Thyroid gland (tissue), 4 donors: ENCODE results near the gene PGRMC2. TPM values are rescaled to one million over a fixed set of nuclear protein-coding genes. Genes with fewer than 3 reads are reported as not detected.

Experiments
- DNase-seq, 2 donors: peaks; one replicate each; pipeline ENCODE4 v3.0.0-alpha.2; 2019
- H3K27ac ChIP-seq, 3 donors: fragments of 200-600 bp; sonication (generic); 1 replicate in 2 of 3; 2 replicates in 1 of 3; pipeline ENCODE4 v1.5.1; 2016 to 2019; ENCODE audit warnings: mild to moderate bottlenecking in 1 of 3, moderate library complexity in 1 of 3
- H3K27me3 ChIP-seq: fragments of 200-600 bp; sonication (generic); one replicate; pipeline ENCODE4 v1.5.1; 2019
- H3K36me3 ChIP-seq, 2 donors: fragments of 200-600 bp; sonication (generic); one replicate each; pipeline ENCODE4 v1.5.1; 2016 to 2019
- H3K4me1 ChIP-seq, 2 donors: fragments of 200-600 bp; sonication (generic); one replicate each; pipeline ENCODE4 v1.5.1; 2017 to 2019
- H3K4me3 ChIP-seq, 3 donors: fragments of 200-600 bp; sonication (generic); replicated peaks in 1 of 3; 1 replicate in 2 of 3; 2 replicates in 1 of 3; pipeline ENCODE4 v1.5.1; 2016; ENCODE audit warnings: mild to moderate bottlenecking in 1 of 3
- H3K9me3 ChIP-seq: fragments of 200-600 bp; sonication (generic); one replicate; pipeline ENCODE4 v1.5.1; 2017
- CTCF ChIP-seq, 6 experiments: fragments of 200-600 bp in 3 of 6; fragments of 450-650 bp in 3 of 6; sonication (generic) in 3 of 6; IDR thresholded peaks; one replicate each; pipeline ENCODE4 v1.5.1; 2016 to 2019; ENCODE audit warnings: antibody characterized with exemption in 6 of 6, mild to moderate bottlenecking in 2 of 6, inconsistent platforms in 1 of 6, moderate library complexity in 1 of 6
- POLR2A ChIP-seq, 2 donors: fragments of 450-650 bp; IDR thresholded peaks; one replicate each; pipeline ENCODE4 v1.6.1; 2017; ENCODE audit warnings: antibody characterized with exemption in 2 of 2, mild to moderate bottlenecking in 2 of 2, moderate library complexity in 1 of 2
- WGBS, 2 donors: methylation state at CpG; one replicate each; pipeline ENCODE4 v1.1.5; 2017; 5-methylcytosine and 5-hydroxymethylcytosine counted together
- intact Hi-C: fragments of 100-400 bp; cut with DNase I; formaldehyde crosslinking; loops from one replicate; pipeline ENCODE4 v1.15.1; 2023
- total RNA-seq, 4 donors: library from RNA; depleted of rRNA; stranded (reverse); fragments of >200 nt; gene quantifications; one replicate each; pipeline ENCODE4 v1.2.3, GENCODE V29; 2016

PGRMC2 gene
- total RNA-seq, 4 donors from 2014 or later: 46.5 to 68.9 (median 50.2) TPM

GRCh38 chr4:128234836-128235235, 52.8 kb downstream of the PGRMC2 start:
- TF ChIP-seq POLR2A (IDR thresholded peaks at IDR 0.05): no peak
- TF ChIP-seq CTCF (IDR thresholded peaks at IDR 0.05): no peak
- Histone ChIP-seq H3K27me3 (no peaks in the 10 kb centered on the region), H3K4me1 (no peaks in the 10 kb centered on the region), H3K27ac (no peak overlapping the region), H3K9me3 (no peaks in the 10 kb centered on the region), H3K36me3 (no peaks in the 10 kb centered on the region), H3K4me3 (no peak overlapping the region)
- DNase-seq: no peak
- intact Hi-C loops: no loop called here
- WGBS, 2 donors: 93 to 95% methylated on average over 3 of the region's 3 CpGs

DNA sequence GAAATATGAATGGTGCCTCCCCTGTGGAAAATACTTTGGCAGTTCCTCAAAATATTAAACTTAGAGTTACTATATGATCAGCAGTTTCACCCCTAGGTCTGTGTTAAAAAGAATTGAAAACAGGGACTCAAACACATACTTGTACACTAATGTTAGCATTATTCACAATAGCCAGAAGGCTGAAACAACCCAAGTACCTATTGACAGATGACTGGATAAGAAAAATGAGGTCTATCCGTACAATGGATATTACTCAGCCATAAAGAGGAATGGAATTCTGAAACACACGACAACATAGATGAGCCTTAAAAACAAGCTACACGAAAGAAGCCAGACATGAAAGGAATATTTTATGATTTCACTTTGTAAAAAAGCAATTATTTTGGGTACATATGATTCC, 54.9 kb downstream of the PGRMC2 start:
- Histone ChIP-seq H3K36me3 (no peaks in the 10 kb centered on the region), H3K27ac (no peak overlapping the region), H3K4me3 (no peak overlapping the region), H3K9me3 (no peaks in the 10 kb centered on the region), H3K27me3 (no peaks in the 10 kb centered on the region), H3K4me1 (no peaks in the 10 kb centered on the region)
- intact Hi-C loops: no loop called here
- 91% methylated on average over 3 of the region's 3 CpGs for WGBS, 2 donors
- DNase-seq: no peak
- TF ChIP-seq POLR2A (IDR thresholded peaks at IDR 0.05) (no peak), CTCF (IDR thresholded peaks at IDR 0.05) (no peak)

DNA sequence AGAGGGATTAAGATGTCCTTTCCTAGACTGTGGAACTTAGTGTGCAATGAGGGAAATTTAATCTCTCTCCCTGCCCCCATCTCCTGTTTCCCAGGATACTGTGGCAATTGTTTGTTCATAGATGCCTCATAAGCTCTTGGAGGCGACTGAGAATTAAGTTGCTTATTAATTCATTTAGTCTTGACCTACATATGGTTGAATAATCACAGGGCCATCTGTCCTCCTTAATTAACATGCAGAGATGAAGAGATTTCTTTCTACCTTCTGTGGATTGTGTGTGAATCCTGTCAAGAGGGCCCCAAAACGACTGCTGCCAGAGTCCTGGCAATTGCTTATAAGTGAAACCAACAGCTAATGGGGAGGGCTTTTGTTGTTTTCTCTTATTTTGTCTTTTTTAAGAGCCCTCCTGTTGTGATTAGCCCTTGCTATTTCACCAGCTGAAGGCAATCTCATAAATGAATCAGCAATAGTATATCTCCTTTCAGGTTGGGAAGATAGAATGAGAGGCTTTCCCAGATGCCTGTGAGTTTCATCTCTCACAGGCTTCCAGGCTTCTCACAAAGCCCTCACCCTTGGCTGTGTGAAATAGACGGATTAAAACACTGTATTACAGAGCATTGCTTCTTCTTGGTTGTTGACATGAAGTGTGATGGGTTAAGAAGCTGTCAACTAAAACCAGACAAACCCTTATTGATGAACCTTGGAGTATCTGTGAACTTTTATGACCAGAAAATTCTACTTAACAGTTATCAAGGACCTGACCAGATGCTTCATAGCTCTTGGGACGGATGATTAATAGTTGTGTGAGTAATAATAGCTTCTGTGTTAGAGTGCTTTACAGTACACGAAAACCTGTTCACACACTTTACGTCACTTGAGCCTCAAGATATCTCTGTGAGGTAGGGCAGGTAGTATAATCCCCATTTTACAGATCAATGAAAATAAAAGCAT, 58.5 kb downstream of the PGRMC2 start:
- Histone ChIP-seq H3K9me3 (no peaks in the 10 kb centered on the region), H3K27ac (no peak overlapping the region), H3K4me3 (no peak overlapping the region), H3K36me3 (no peaks in the 10 kb centered on the region), H3K4me1 (no peaks in the 10 kb centered on the region), H3K27me3 (no peaks in the 10 kb centered on the region)
- intact Hi-C loops: no loop called here
- no peak for TF ChIP-seq POLR2A (IDR thresholded peaks at IDR 0.05)
- no peak for DNase-seq
- 66 to 67% methylated on average over 6 of the region's 6 CpGs for WGBS, 2 donors

DNA sequence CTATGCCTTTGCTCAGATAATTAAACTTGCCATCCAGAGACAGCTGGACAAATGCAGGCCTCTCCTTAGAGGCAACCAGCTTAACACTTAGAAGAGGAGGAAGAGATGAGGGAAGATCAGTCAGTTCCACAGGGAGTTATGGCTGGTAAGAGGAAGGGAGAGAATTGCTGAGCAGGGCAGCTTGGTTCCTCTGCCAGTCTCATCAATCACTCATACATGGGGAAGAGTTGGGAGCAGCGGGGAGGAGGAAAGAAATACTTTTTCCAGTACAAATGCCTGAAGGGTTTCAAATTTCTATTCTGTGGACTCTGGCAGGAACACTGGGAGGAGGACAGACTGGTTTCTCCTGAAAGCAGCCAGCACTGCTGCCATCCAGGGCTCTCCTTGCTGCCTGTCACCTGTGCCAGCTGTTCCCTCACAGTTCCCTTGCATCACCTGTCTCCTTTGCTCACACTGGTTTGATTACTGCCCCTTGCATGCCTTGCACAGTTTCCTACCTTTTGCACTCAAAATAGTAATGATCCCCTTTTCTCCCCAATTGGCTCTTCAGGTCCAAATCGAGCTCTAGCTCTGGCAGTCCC, 59.5 kb downstream of the PGRMC2 start:
- Histone ChIP-seq H3K4me3 (no peak overlapping the region), H3K27ac (no peak overlapping the region), H3K27me3 (no peaks in the 10 kb centered on the region), H3K9me3 (no peaks in the 10 kb centered on the region), H3K36me3 (no peaks in the 10 kb centered on the region), H3K4me1 (no peaks in the 10 kb centered on the region)
- TF ChIP-seq CTCF (IDR thresholded peaks at IDR 0.05) (no peak), POLR2A (IDR thresholded peaks at IDR 0.05) (no peak)
- peak in 1 of 2 donors; percentile 29 for DNase-seq
- 57 to 65% methylated on average over 2 of the region's 2 CpGs for WGBS, 2 donors
- intact Hi-C loops: no loop called here

GRCh38 chr4:128225148-128225547, 62.5 kb downstream of the PGRMC2 start:
- Histone ChIP-seq H3K9me3 (no peaks in the 10 kb centered on the region), H3K4me1 (no peaks in the 10 kb centered on the region), H3K27ac (no peak overlapping the region), H3K27me3 (no peaks in the 10 kb centered on the region), H3K36me3 (no peaks in the 10 kb centered on the region), H3K4me3 (no peak overlapping the region)
- TF ChIP-seq POLR2A (IDR thresholded peaks at IDR 0.05) (no peak), CTCF (IDR thresholded peaks at IDR 0.05) (no peak)
- WGBS, 2 donors: 25 to 43% methylated on average over 2 of the region's 2 CpGs
- peak in 1 of 2 donors; percentile 8 for DNase-seq
- intact Hi-C loops: no loop called here
